Peyer's patch (tissue), 4 donors: ENCODE results near the gene MS4A2.

Experiments used
- CTCF ChIP-seq, 6 experiments: fragments of 450-650 bp in 4 of 6; fragments of 200-600 bp in 2 of 6; sonication (generic) in 1 of 6; IDR thresholded peaks; one replicate each; pipeline ENCODE4 v1.5.1; 2017 to 2019; ENCODE audit warnings: antibody characterized with exemption in 6 of 6, mild to moderate bottlenecking in 3 of 6, moderate library complexity in 1 of 6
- POLR2A ChIP-seq, 2 donors: fragments of 450-650 bp; IDR thresholded peaks; one replicate each; pipeline ENCODE4 v1.5.1; 2017; ENCODE audit warnings: antibody characterized with exemption in 2 of 2, mild to moderate bottlenecking in 2 of 2, moderate library complexity in 2 of 2

- TF ChIP-seq CTCF (IDR thresholded peaks at IDR 0.05) (no peak), POLR2A (IDR thresholded peaks at IDR 0.05) (no peak)
Observed at GRCh38 chr11:60124802-60125432, 36.5 kb downstream of the MS4A2 start.
